Nephron (organoid): Measurements from ENCODE around the gene ERBB4.
A peak's percentile ranks its signal among the peaks of the same experiment; 100 is the strongest.
"Not testable (repeated sequence)": the region's sequence is repeated elsewhere in the genome, so short reads cannot be mapped to it uniquely, and the experiment has no call there.

Experiments
- H3K27ac Mint-ChIP-seq, 3 experiments: 2 replicates each; pipeline ENCODE4 v1.8.0; 2020; ENCODE audit warnings: mixed read lengths in 3 of 3, mild to moderate bottlenecking in 2 of 3, moderate library complexity in 1 of 3
- H3K27me3 Mint-ChIP-seq: 2 replicates; pipeline ENCODE4 v1.8.0; 2021; ENCODE audit warnings: low read depth, mild to moderate bottlenecking, moderate library complexity, mixed read lengths
- H3K36me3 Mint-ChIP-seq: 2 replicates; pipeline ENCODE4 v1.8.0; 2020; ENCODE audit warnings: low read depth, mixed read lengths
- H3K4me1 Mint-ChIP-seq: 2 replicates; pipeline ENCODE4 v1.8.0; 2020; ENCODE audit warnings: mixed read lengths
- H3K4me3 Mint-ChIP-seq, 3 experiments: 2 replicates each; pipeline ENCODE4 v1.8.0; 2020; ENCODE audit warnings: mild to moderate bottlenecking in 3 of 3, mixed read lengths in 3 of 3, moderate library complexity in 2 of 3
- H3K9me3 Mint-ChIP-seq: 2 replicates; pipeline ENCODE4 v1.8.0; 2020; ENCODE audit warnings: mixed read lengths
- TF ChIP-seq, protein P1 (sequence below), 3 experiments: fragments of 200-600 bp; sonication (generic); IDR thresholded peaks; one replicate each; pipeline ENCODE4 v1.5.0; 2021; ENCODE audit warnings: antibody characterized with exemption in 3 of 3; ENCODE audit not compliant: unreplicated experiment in 3 of 3

ERBB4 gene

DNA sequence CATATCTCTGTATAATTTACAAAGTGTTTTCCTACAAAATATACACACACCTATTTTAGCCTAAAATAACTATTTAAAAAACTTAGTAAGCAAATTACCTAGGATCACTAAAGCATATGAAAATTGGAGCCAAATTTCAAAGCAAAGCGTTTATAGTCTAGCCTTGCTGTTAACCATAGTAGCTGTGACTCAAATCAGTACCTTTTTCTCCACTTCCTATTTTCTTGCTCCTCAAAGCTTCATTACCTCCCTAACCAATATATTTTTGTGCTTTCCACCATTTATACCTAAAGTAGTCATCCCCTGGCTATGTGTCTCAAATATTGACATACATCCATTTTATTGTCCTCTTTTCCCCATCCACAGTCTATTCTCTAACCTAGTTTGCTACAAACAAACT is 73.1 kb downstream of the ERBB4 start:
- H3K36me3 Mint-ChIP-seq = peaks cover 17% of the 10 kb centered on the region
- H3K27ac Mint-ChIP-seq = no peak overlapping the region
- no peaks in the 10 kb centered on the region for H3K27me3 Mint-ChIP-seq
- no peaks in the 10 kb centered on the region for H3K4me1 Mint-ChIP-seq
- no peak overlapping the region for H3K4me3 Mint-ChIP-seq
- TF ChIP-seq, protein P1, sequence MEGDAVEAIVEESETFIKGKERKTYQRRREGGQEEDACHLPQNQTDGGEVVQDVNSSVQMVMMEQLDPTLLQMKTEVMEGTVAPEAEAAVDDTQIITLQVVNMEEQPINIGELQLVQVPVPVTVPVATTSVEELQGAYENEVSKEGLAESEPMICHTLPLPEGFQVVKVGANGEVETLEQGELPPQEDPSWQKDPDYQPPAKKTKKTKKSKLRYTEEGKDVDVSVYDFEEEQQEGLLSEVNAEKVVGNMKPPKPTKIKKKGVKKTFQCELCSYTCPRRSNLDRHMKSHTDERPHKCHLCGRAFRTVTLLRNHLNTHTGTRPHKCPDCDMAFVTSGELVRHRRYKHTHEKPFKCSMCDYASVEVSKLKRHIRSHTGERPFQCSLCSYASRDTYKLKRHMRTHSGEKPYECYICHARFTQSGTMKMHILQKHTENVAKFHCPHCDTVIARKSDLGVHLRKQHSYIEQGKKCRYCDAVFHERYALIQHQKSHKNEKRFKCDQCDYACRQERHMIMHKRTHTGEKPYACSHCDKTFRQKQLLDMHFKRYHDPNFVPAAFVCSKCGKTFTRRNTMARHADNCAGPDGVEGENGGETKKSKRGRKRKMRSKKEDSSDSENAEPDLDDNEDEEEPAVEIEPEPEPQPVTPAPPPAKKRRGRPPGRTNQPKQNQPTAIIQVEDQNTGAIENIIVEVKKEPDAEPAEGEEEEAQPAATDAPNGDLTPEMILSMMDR (IDR thresholded peaks at IDR 0.05; ENCODE audit: unreplicated experiment in 3 of 3) = no peak
- peaks cover 7% of the 10 kb centered on the region for H3K9me3 Mint-ChIP-seq

DNA sequence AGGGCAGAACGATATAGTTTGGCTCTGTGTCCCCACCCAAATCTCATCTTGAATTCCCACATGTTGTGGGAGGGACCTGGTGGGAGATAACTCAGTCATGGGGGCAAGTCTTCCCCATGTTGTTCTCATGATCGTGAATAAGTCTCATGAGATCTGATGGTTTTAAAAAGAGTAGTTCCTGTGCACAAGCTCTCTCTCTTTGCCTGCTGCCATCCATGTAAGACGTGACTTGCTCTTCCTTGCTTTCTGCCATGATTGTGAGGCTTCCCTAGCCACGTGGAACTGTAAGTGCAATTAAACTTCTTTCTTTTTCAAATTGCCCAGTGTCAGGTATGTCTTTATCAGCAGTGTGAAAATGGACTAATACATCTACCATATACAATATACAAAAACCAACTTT is 76.9 kb downstream of the ERBB4 start:
- H3K4me1 Mint-ChIP-seq, H3K27ac Mint-ChIP-seq, H3K9me3 Mint-ChIP-seq, H3K27me3 Mint-ChIP-seq, H3K4me3 Mint-ChIP-seq: not testable (repeated sequence)
- H3K36me3 Mint-ChIP-seq = peaks cover 25% of the 10 kb centered on the region

DNA sequence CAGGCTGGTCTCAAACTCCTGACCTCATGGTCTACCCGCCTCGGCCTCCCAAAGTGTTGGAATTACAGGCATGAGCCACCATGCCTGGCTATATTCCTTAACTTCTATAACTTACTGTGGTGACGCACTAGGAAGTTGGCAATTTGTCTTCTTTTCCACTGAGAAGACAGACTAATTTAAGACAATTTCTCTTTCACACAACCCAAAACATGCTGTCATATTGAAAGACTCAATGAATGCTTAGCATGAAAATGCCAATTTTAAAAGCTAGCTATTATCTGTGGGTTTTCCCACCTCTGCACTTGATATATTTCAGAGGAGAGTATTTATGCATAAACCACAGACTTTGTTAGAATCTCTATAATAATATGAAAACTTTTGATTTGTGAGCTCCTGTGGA is 84.5 kb downstream of the ERBB4 start:
- H3K36me3 Mint-ChIP-seq = peaks cover 4% of the 10 kb centered on the region
- H3K27me3 Mint-ChIP-seq = no peaks in the 10 kb centered on the region
- no peaks in the 10 kb centered on the region for H3K9me3 Mint-ChIP-seq
- H3K27ac Mint-ChIP-seq = peak overlapping the region in 1 of 3 experiments; percentile 42
- H3K4me1 Mint-ChIP-seq = peaks cover 9% of the 10 kb centered on the region
- no peak overlapping the region for H3K4me3 Mint-ChIP-seq
- TF ChIP-seq, protein P1 (IDR thresholded peaks at IDR 0.05; ENCODE audit: unreplicated experiment in 3 of 3) = no peak

DNA sequence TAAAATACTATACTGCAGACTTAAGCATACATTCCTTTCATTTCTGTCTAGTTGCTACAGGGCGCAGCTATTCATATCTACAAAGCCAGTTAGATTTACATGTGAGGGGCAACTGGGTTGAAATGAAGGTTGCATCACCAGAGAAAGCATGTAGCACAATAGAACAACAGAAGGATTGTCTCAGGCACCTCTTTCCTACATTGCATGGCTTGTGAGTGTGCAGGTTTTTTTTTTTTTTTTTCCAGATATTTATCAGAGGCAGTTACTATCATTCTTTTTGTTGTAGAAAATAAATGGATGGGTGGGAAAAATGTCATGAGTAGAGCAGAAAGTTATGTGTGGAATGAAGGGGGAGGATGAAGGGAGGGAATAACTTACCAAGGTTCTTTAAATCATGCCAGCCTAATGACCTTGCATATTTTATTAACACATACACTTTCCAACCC is 86.8 kb downstream of the ERBB4 start:
- H3K27me3 Mint-ChIP-seq = no peaks in the 10 kb centered on the region
- no peaks in the 10 kb centered on the region for H3K36me3 Mint-ChIP-seq
- no peaks in the 10 kb centered on the region for H3K9me3 Mint-ChIP-seq
- peak overlapping the region in 1 of 3 experiments; percentile 12 for H3K4me3 Mint-ChIP-seq
- TF ChIP-seq, protein P1 (IDR thresholded peaks at IDR 0.05; ENCODE audit: unreplicated experiment in 3 of 3) = no peak
- H3K4me1 Mint-ChIP-seq = peaks cover 9% of the 10 kb centered on the region
- peak overlapping the region; percentile 57 to 93 (median 83) for H3K27ac Mint-ChIP-seq

DNA sequence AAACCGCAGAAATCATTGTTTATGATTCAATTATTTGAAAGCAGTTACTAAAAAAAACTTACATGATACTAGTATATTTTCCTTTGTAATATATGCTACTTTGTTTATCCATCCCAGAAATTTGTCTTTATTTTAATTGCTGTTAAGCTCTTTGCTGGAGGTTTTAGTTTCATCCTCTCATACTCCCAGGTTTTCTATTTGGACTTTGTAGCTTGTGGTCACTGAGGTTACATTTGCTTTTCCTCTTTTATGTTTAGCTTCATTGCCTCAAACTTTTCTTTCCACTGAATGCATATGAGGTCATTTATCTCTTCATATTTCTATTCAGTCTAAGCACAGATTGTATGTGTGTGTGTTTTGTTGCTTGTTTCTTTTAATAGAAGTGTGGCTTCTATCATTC is 89.9 kb downstream of the ERBB4 start:
- H3K36me3 Mint-ChIP-seq = peaks cover 13% of the 10 kb centered on the region
- H3K27ac Mint-ChIP-seq = peak overlapping the region; percentile 7 to 64 (median 26)
- no peaks in the 10 kb centered on the region for H3K27me3 Mint-ChIP-seq
- H3K4me3 Mint-ChIP-seq = no peak overlapping the region
- H3K4me1 Mint-ChIP-seq = peaks cover 9% of the 10 kb centered on the region
- TF ChIP-seq, protein P1 (IDR thresholded peaks at IDR 0.05; ENCODE audit: unreplicated experiment in 3 of 3) = no peak
- no peaks in the 10 kb centered on the region for H3K9me3 Mint-ChIP-seq

DNA sequence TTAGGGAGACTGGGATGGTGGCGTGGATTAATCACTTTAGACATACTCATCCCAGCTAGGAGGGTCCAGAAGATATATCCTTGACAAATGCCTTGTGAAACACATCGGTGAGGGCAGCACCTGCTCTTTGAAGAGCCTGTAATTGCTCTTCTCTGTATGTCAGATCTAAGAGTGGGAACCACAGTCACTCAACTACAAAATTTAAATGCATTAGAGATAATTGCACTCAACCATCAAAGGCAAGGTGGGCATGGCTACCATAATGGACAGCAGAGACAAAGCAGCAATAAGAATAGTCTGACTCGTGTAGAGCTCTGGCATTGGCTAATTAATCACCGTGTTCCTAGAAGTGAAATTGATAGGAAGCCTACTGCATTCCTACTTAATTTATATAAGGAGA is 96.8 kb downstream of the ERBB4 start:
- Mint-ChIP-seq H3K4me1 (no peaks in the 10 kb centered on the region), H3K9me3 (peaks cover 19% of the 10 kb centered on the region), H3K4me3 (no peak overlapping the region), H3K27ac (no peak overlapping the region), H3K36me3 (peaks cover 45% of the 10 kb centered on the region), H3K27me3 (no peaks in the 10 kb centered on the region)
- TF ChIP-seq, protein P1 (IDR thresholded peaks at IDR 0.05; ENCODE audit: unreplicated experiment in 3 of 3) = no peak
